Measurements from ENCODE around the gene CTBP1. TPM values are rescaled to one million over a fixed set of nuclear protein-coding genes. Genes with fewer than 3 reads are reported as not detected.

Gene CTBP1
- total RNA-seq, 3 donors from 2014 or later: 130 to 159 (median 133) TPM

- Histone ChIP-seq H3K4me1 (peaks cover 10 to 13% of the 10 kb centered on the region in 2 donors), H3K27ac (no peak overlapping the region), H3K9me3 (no peaks in the 10 kb centered on the region), H3K27me3 (no peaks in the 10 kb centered on the region), H3K4me3 (no peak overlapping the region), H3K36me3 (no peaks in the 10 kb centered on the region)
- TF ChIP-seq POLR2A (IDR thresholded peaks at IDR 0.05): no peak
- TF ChIP-seq CTCF (IDR thresholded peaks at IDR 0.05): no peak
- TF ChIP-seq POLR2AphosphoS5 (IDR thresholded peaks at IDR 0.05): no peak
- intact Hi-C loops (cut with DNase I; ENCODE audit: low total_unique reads): no loop called here
- DNase-seq (ENCODE audit: low spot score in 2 of 2): no peak
Observed at GRCh38 chr4:1296324-1297022, 47.5 kb upstream of the CTBP1 start.

GRCh38 chr4:1295405-1296055 is 46.6 kb upstream of the CTBP1 start:
- no peak for DNase-seq (ENCODE audit: low spot score in 2 of 2)
- no peaks in the 10 kb centered on the region for H3K9me3 ChIP-seq
- intact Hi-C loops (cut with DNase I; ENCODE audit: low total_unique reads): no loop called here
- TF ChIP-seq CTCF (IDR thresholded peaks at IDR 0.05): no peak
- no peak for TF ChIP-seq POLR2A (IDR thresholded peaks at IDR 0.05)
- no peak for TF ChIP-seq POLR2AphosphoS5 (IDR thresholded peaks at IDR 0.05)
- H3K27ac ChIP-seq: no peak overlapping the region
- H3K4me1 ChIP-seq: peaks cover 17 to 22% of the 10 kb centered on the region in 2 donors
- no peak overlapping the region for H3K4me3 ChIP-seq
- no peaks in the 10 kb centered on the region for H3K36me3 ChIP-seq
- no peaks in the 10 kb centered on the region for H3K27me3 ChIP-seq

- Histone ChIP-seq H3K36me3 (no peaks in the 10 kb centered on the region), H3K9me3 (no peaks in the 10 kb centered on the region), H3K4me3 (peak overlapping the region in 1 of 3 donors; percentile 20), H3K27ac (peak overlapping the region in 1 of 2 donors; percentile 53), H3K27me3 (no peaks in the 10 kb centered on the region), H3K4me1 (peaks cover 17 to 22% of the 10 kb centered on the region in 2 donors)
- DNase-seq (ENCODE audit: low spot score in 2 of 2): no peak
- no peak for TF ChIP-seq CTCF (IDR thresholded peaks at IDR 0.05)
- no peak for TF ChIP-seq POLR2A (IDR thresholded peaks at IDR 0.05)
- TF ChIP-seq POLR2AphosphoS5 (IDR thresholded peaks at IDR 0.05): no peak
- intact Hi-C loops (cut with DNase I; ENCODE audit: low total_unique reads): no loop called here
Observed at GRCh38 chr4:1294891-1295290, 46.0 kb upstream of the CTBP1 start.

GRCh38 chr4:1294424-1294823 is 45.5 kb upstream of the CTBP1 start:
- Histone ChIP-seq H3K27ac (peak overlapping the region; percentile 36 to 53), H3K27me3 (no peaks in the 10 kb centered on the region), H3K9me3 (no peaks in the 10 kb centered on the region), H3K4me1 (peaks cover 17 to 22% of the 10 kb centered on the region in 2 donors), H3K4me3 (no peak overlapping the region), H3K36me3 (no peaks in the 10 kb centered on the region)
- intact Hi-C loops (cut with DNase I; ENCODE audit: low total_unique reads): no loop called here
- no peak for DNase-seq (ENCODE audit: low spot score in 2 of 2)
- TF ChIP-seq POLR2AphosphoS5 (IDR thresholded peaks at IDR 0.05) (no peak), POLR2A (IDR thresholded peaks at IDR 0.05) (no peak), CTCF (IDR thresholded peaks at IDR 0.05) (no peak)

GRCh38 chr4:1293991-1294390 is 45.1 kb upstream of the CTBP1 start:
- Histone ChIP-seq H3K36me3 (no peaks in the 10 kb centered on the region), H3K27ac (peak overlapping the region in 1 of 2 donors; percentile 36), H3K27me3 (no peaks in the 10 kb centered on the region), H3K4me1 (peaks cover 17 to 22% of the 10 kb centered on the region in 2 donors), H3K4me3 (no peak overlapping the region), H3K9me3 (no peaks in the 10 kb centered on the region)
- intact Hi-C loops (cut with DNase I; ENCODE audit: low total_unique reads): no loop called here
- DNase-seq (ENCODE audit: low spot score in 2 of 2): no peak
- TF ChIP-seq POLR2A (IDR thresholded peaks at IDR 0.05) (no peak), CTCF (IDR thresholded peaks at IDR 0.05) (no peak), POLR2AphosphoS5 (IDR thresholded peaks at IDR 0.05) (no peak)

Measured in breast epithelium (tissue), 4 donors.